Neural progenitor cell (in vitro differentiated cells): ENCODE data around the gene RHBDD1. TPM values are rescaled to one million over a fixed set of nuclear protein-coding genes. Genes with fewer than 3 reads are reported as not detected.

Experiments used
- DNase-seq: peaks from one replicate; pipeline ENCODE4 v3.0.0-alpha.2; 2016; ENCODE audit warnings: low spot score
- H2AFZ ChIP-seq: fragments of 200-600 bp; sonication (generic); replicated peaks from 2 replicates; pipeline ENCODE4 v1.6.1; 2016; ENCODE audit warnings: antibody characterized with exemption
- H3F3A ChIP-seq: fragments of 200-600 bp; sonication (generic); 2 replicates; pipeline ENCODE4 v1.6.1; 2016; ENCODE audit warnings: antibody characterized with exemption, low read depth
- H3K27ac ChIP-seq: fragments of 200-600 bp; sonication (generic); 2 replicates; pipeline ENCODE4 v1.5.1; 2016; ENCODE audit warnings: mild to moderate bottlenecking
- H3K27me3 ChIP-seq: fragments of 200-600 bp; sonication (generic); 2 replicates; pipeline ENCODE4 v1.6.1; 2016; ENCODE audit warnings: mild to moderate bottlenecking, moderate library complexity
- H3K36me3 ChIP-seq: fragments of 200-600 bp; sonication (generic); 2 replicates; pipeline ENCODE4 v1.5.1; 2016
- H3K4me1 ChIP-seq: fragments of 200-600 bp; sonication (generic); 2 replicates; pipeline ENCODE4 v1.6.1; 2016; ENCODE audit warnings: mixed run types
- H3K4me2 ChIP-seq: fragments of 200-600 bp; sonication (generic); 2 replicates; pipeline ENCODE4 v1.6.1; 2016
- H3K4me3 ChIP-seq: fragments of 200-600 bp; sonication (generic); 2 replicates; pipeline ENCODE4 v1.5.1; 2016
- H3K79me2 ChIP-seq: fragments of 200-600 bp; sonication (generic); 2 replicates; pipeline ENCODE4 v1.6.1; 2016; ENCODE audit warnings: low read depth
- H3K9ac ChIP-seq: fragments of 200-600 bp; sonication (generic); 2 replicates; pipeline ENCODE4 v1.6.1; 2016
- H3K9me3 ChIP-seq: fragments of 200-600 bp; sonication (generic); 2 replicates; pipeline ENCODE4 v1.5.1; 2016; ENCODE audit warnings: low read depth
- H4K20me1 ChIP-seq: fragments of 200-600 bp; sonication (generic); 2 replicates; pipeline ENCODE4 v1.6.1; 2016; ENCODE audit warnings: low read depth
- H3K27ac Mint-ChIP-seq: 3 replicates; pipeline ENCODE4 v1.8.0; 2021; ENCODE audit warnings: mixed read lengths
- H3K27me3 Mint-ChIP-seq: 2 replicates; pipeline ENCODE4 v1.8.0; 2022; ENCODE audit warnings: low read depth, mild to moderate bottlenecking, inconsistent platforms, moderate library complexity, mixed read lengths; ENCODE audit not compliant: insufficient read depth
- H3K36me3 Mint-ChIP-seq: 3 replicates; pipeline ENCODE4 v1.8.0; 2021; ENCODE audit warnings: mixed read lengths
- H3K4me1 Mint-ChIP-seq: 3 replicates; pipeline ENCODE4 v1.8.0; 2021; ENCODE audit warnings: mixed read lengths
- H3K4me3 Mint-ChIP-seq: 3 replicates; pipeline ENCODE4 v1.8.0; 2021; ENCODE audit warnings: mild to moderate bottlenecking, moderate library complexity, mixed read lengths
- H3K9me3 Mint-ChIP-seq: 3 replicates; pipeline ENCODE4 v1.8.0; 2020; ENCODE audit warnings: mixed read lengths
- EZH2 ChIP-seq: fragments of 200-600 bp; sonication (generic); IDR thresholded peaks from 2 replicates; pipeline ENCODE4 v1.6.1; 2017; ENCODE audit warnings: antibody characterized with exemption, mild to moderate bottlenecking, moderate library complexity
- EZH2phosphoT487 ChIP-seq: fragments of 200-600 bp; sonication (generic); IDR thresholded peaks from 2 replicates; pipeline ENCODE4 v1.6.1; 2017; ENCODE audit warnings: antibody characterized with exemption
- total RNA-seq: library from RNA; depleted of rRNA; stranded (reverse); fragments of >200 nt; gene quantifications from 2 replicates; pipeline ENCODE4 v1.2.3, GENCODE V29; 2015; ENCODE audit warnings: low replicate concordance
- TF ChIP-seq, protein P1 (sequence below): fragments of 200-600 bp; sonication (generic); IDR thresholded peaks from 2 replicates; pipeline ENCODE4 v1.5.1; 2017; ENCODE audit warnings: antibody characterized with exemption, mild to moderate bottlenecking

Gene RHBDD1
- total RNA-seq, 1 donor from 2014 or later = 15.1 TPM

DNA sequence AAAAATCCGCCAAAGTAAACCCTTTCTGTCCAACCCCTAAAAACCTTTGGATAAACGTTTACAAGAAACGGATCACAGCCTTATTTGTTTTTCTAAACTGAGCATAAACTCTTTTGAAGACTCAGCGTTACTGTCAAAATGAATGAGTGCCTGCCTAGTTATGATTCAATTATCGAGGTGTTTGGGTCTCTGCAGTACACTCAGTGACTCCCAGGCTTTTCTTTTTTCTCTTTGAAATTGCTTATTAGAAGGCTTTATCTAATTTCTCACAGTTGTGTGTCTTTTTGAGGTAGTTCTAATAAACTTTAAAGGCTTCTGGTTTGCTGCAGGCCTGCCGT, 663 bp downstream of the RHBDD1 start:
- Histone ChIP-seq H3K27me3 (peaks cover 12% of the 10 kb centered on the region), H3K79me2 (peaks cover 16% of the 10 kb centered on the region), H3K36me3 (no peaks in the 10 kb centered on the region), H3K9me3 (no peaks in the 10 kb centered on the region), H3F3A (peaks cover 11% of the 10 kb centered on the region), H3K4me3 (peak overlapping the region; percentile 46), H3K27ac (no peak overlapping the region), H4K20me1 (no peaks in the 10 kb centered on the region), H3K4me1 (peaks cover 8% of the 10 kb centered on the region), H3K9ac (no peak overlapping the region), H2AFZ (peak overlapping the region; percentile 91), H3K4me2 (peak overlapping the region; percentile 70)
- Mint-ChIP-seq H3K27ac (no peak overlapping the region), H3K4me1 (peaks cover 16% of the 10 kb centered on the region), H3K27me3 (peaks cover 2% of the 10 kb centered on the region), H3K36me3 (peaks cover 9% of the 10 kb centered on the region), H3K9me3 (peaks cover 2% of the 10 kb centered on the region), H3K4me3 (peak overlapping the region; percentile 93)
- TF ChIP-seq EZH2phosphoT487 = no peak
- TF ChIP-seq, protein P1, sequence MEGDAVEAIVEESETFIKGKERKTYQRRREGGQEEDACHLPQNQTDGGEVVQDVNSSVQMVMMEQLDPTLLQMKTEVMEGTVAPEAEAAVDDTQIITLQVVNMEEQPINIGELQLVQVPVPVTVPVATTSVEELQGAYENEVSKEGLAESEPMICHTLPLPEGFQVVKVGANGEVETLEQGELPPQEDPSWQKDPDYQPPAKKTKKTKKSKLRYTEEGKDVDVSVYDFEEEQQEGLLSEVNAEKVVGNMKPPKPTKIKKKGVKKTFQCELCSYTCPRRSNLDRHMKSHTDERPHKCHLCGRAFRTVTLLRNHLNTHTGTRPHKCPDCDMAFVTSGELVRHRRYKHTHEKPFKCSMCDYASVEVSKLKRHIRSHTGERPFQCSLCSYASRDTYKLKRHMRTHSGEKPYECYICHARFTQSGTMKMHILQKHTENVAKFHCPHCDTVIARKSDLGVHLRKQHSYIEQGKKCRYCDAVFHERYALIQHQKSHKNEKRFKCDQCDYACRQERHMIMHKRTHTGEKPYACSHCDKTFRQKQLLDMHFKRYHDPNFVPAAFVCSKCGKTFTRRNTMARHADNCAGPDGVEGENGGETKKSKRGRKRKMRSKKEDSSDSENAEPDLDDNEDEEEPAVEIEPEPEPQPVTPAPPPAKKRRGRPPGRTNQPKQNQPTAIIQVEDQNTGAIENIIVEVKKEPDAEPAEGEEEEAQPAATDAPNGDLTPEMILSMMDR = no peak
- TF ChIP-seq EZH2 = no peak
- no peak for DNase-seq

DNA sequence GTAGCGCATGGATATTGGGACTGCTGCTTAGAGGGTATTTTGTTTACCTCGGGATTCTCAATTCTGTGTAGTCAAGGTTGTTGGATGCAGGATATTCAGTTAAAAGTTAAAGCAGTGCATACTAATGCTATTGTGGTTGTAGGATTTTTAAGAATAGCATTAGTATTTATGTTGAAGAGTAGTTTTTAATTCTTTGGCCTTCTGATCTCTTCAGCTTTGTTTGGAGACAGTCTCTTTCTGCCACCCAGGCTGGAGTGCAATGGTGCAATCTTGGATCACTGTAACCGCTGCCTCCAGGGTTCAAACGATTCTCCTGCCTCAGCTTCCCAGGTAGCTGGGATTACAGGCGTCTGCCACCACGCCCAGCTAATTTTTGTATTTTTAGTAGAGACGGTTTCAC, 1.5 kb downstream of the RHBDD1 start:
- Mint-ChIP-seq H3K27me3 (peaks cover 2% of the 10 kb centered on the region), H3K4me3 (peak overlapping the region; percentile 93), H3K9me3 (peaks cover 6% of the 10 kb centered on the region), H3K4me1 (peaks cover 16% of the 10 kb centered on the region), H3K36me3 (peaks cover 13% of the 10 kb centered on the region), H3K27ac (no peak overlapping the region)
- H3K27ac ChIP-seq = no peak overlapping the region
- peak overlapping the region; percentile 70 for H3K4me2 ChIP-seq
- no peaks in the 10 kb centered on the region for H3K36me3 ChIP-seq
- DNase-seq = no peak
- no peak overlapping the region for H2AFZ ChIP-seq
- peaks cover 11% of the 10 kb centered on the region for H3F3A ChIP-seq
- H3K79me2 ChIP-seq = peaks cover 16% of the 10 kb centered on the region
- peaks cover 12% of the 10 kb centered on the region for H3K27me3 ChIP-seq
- H4K20me1 ChIP-seq = no peaks in the 10 kb centered on the region
- H3K9ac ChIP-seq = no peak overlapping the region
- TF ChIP-seq, protein P1 = no peak
- no peak for TF ChIP-seq EZH2phosphoT487
- TF ChIP-seq EZH2 = no peak
- H3K4me1 ChIP-seq = peaks cover 8% of the 10 kb centered on the region
- peak overlapping the region; percentile 46 for H3K4me3 ChIP-seq
- no peaks in the 10 kb centered on the region for H3K9me3 ChIP-seq

DNA sequence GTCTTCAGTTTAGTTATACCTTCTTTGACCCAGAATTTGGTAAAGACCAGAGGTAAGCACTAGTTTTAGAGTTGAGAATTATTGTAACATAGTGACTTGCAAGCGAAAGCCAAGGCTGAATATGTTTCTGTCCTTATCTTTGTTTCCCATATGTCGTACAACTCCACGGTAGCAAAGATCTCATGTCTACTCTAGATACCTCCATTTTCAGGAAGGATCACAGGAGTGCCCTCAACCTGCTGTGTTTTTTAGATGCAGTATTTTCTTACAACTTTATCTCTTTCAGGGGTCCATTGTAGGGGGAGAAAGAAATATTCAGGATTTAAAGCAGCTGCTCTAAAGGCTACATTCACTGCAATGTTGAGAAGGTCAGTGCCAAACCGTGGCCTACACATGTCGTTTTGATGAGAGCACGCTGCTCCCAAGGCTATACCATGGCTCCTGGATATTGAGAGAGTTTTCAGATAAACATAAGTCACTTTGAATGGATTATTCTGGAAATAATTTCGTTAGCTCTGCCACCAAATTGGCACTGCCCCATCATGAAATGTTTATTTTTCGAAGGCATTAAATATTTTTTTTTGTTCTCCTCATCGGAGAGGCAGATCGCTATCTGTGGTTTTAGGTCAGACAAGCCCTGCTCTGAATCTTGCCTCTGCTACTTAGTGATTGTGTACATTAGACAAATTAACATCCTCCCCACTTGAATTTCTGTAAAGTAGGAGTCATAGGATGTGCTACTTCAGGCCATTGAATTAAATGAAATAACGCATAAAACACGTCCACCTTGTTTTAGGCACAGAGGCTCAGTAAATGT, 2.1 kb downstream of the RHBDD1 start:
- H3K4me1 Mint-ChIP-seq = peaks cover 16% of the 10 kb centered on the region
- H3K27ac Mint-ChIP-seq = no peak overlapping the region
- H3K4me3 Mint-ChIP-seq = no peak overlapping the region
- Histone ChIP-seq H3K4me1 (peaks cover 8% of the 10 kb centered on the region), H3K27me3 (peaks cover 12% of the 10 kb centered on the region), H3K9ac (no peak overlapping the region), H3K9me3 (no peaks in the 10 kb centered on the region), H3K4me3 (no peak overlapping the region), H3K36me3 (no peaks in the 10 kb centered on the region), H3F3A (peaks cover 11% of the 10 kb centered on the region), H2AFZ (no peak overlapping the region), H3K27ac (no peak overlapping the region), H4K20me1 (no peaks in the 10 kb centered on the region), H3K79me2 (peaks cover 16% of the 10 kb centered on the region), H3K4me2 (no peak overlapping the region)
- no peak for TF ChIP-seq EZH2phosphoT487
- TF ChIP-seq, protein P1 = no peak
- no peak for TF ChIP-seq EZH2
- H3K36me3 Mint-ChIP-seq = peaks cover 20% of the 10 kb centered on the region
- no peak for DNase-seq
- H3K27me3 Mint-ChIP-seq = peaks cover 2% of the 10 kb centered on the region
- peaks cover 6% of the 10 kb centered on the region for H3K9me3 Mint-ChIP-seq
